Measurements from ENCODE around the gene C2CD3.

C2CD3 gene

DNA sequence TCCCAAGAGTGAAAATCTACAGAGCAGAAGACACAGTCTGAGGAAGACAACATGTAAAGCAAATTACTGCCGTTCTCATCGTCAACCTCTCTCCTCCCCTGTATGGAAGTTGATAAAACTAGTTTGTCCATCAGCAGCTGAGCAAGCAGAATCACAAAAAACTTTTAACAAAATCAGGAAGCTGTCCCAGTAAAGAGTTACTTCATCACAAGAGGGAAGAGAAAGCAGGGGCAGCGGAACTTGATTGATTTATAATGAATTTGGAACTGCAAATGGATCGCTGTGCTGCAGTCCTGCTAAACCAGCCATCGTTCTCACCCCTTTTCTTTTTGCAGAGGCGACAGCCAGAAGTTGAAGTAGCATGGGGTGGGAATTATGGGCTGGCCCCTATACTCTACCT, 148.3 kb downstream of the C2CD3 start:
- no peak for DNase-seq (ENCODE audit: low read depth in 1 of 2, low spot score in 1 of 2)

DNA sequence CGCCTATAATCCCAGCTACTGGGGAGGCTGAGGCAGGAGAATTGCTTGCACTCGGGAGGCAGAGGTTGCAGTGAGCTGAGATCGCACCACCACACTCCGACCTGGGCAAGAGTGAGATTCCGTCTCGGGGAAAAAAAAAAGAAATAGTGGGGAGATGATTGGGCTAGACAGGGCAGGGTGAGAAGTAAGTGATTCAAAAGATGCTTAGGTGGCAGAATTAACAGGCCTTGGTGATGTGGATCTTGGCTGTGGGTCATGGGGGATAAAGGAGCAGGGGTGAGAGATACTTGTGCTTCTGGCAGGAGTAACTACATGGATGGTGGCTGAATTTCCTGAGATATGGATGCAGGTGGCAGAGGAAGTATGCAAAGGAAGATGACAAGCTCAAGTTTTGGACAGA, 148.8 kb downstream of the C2CD3 start:
- no peak for DNase-seq (ENCODE audit: low read depth in 1 of 2, low spot score in 1 of 2)

DNA sequence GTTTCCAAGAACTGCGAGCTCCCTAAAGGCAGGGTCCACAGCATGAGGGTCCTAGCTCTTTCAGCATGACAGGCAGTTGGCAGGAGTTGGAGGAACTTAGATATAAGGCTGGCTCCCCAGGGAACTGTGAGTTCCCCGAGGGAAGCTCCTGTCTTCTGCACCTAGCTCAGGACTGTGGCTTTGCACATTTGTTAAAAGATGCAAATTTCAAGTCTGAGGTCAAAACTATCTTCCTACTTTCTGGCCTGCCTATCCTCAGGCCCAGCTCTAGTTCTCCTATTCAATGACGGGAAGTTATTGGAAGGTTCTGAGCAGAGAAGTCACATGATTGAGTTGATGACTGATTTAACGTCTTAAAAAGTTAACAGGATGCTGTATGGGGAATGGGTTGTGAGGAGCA, 150.3 kb downstream of the C2CD3 start:
- DNase-seq (ENCODE audit: low read depth in 1 of 2, low spot score in 1 of 2), result no peak

DNA sequence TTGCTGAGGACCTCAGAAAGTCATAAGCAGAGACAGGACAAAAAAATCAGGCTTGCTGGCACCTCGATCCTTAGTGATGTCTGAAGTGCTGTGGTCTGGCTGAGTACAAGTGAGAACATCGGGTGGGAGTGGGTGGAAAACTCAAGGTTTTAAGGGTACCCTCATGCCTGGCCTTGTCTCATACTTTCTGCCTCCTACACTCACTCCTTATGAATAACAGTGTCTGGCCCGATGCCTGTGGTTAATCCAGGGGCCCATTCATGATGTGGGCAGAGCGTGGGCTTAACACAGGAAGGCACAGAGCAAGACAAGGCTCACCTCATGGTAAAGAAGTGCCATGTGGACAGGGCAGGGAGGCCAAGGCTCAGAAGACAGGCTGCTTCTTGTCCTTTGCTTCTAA, 150.9 kb downstream of the C2CD3 start:
- no peak for DNase-seq (ENCODE audit: low read depth in 1 of 2, low spot score in 1 of 2)

DNA sequence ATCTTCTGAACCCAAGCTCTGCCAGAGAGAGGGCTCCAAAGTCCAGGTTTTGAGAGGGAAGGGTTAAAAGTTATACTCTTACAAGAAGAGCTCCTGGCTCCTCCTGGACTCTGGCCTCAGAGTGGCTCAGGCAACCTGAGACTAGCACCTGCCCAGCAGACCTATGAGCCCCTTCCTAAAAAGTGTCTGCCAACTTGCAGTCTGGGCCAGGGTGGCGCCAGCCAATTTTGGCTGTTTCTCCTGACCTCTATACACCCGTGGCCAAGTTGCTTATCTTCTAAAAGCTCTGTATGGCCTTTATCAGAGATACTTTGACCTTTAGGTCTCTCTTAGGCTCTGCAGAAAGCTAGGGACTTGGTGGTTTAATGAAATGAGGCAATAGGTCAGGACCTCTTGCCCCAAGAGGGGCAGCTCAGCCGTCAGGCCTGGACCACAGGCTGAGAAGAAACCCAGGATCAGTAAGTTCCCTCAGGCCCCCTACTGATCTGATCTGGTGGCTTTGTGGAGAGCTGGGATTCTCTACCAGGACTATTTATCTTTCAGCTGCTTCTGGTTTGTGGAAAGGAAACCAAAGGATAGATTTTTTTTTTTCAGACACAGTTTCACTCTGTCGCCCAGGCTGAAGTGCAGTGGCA, 151.6 kb downstream of the C2CD3 start:
- no peak for DNase-seq (ENCODE audit: low read depth in 1 of 2, low spot score in 1 of 2)

DNA sequence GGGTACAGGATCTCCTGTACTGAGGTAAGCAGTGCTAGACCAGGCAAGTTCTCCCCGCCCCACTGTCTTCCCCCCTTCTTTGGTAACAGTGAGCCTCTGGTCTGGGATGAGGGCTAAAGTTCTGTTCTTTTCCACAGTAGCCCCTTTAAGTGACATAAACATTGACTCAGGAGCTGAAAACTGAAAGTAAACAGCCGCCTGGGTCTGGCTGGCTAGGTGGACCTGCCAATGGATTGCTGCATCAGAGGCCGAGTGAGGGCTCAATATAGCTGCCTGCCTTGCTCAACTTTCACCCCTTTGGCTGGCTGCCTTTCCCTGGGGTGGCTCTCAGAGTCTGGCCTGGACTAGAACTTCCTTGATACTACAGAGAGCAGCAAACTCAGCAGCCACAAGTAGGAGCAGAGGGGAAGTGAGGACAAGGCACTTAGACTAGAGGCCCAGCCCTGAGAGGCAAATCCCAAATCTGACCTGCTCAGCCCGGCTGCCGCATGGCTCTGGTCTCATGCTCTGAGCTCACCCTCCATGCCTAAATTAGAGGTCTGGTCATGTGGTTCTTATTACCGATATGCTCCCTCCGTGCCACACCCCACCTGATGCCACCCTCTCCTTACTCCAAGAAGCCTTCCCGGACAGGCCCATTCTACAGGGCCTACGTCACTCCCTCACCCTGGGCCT, 152.3 kb downstream of the C2CD3 start:
- DNase-seq (ENCODE audit: low read depth in 1 of 2, low spot score in 1 of 2), result no peak

DNA sequence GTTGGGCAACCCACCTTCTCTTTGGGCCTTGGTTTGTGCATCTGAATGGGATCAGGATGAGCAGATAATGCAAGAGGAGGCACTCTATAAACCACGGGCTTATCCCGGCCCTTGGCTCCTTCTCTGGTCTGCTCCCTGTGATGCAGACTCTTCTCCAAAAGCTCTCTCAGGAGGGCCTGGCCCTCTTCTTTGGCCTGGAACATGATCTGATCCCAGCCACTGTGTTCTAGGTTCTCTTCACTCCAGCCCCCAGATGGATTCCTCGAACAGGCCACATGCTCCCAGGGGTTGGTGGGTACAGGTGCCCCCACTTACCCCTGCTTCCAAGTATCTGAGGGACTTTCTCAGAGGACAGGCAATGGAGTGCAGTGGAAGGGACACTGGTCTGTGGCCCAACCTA, 153.2 kb downstream of the C2CD3 start:
- no peak for DNase-seq (ENCODE audit: low read depth in 1 of 2, low spot score in 1 of 2)

DNA sequence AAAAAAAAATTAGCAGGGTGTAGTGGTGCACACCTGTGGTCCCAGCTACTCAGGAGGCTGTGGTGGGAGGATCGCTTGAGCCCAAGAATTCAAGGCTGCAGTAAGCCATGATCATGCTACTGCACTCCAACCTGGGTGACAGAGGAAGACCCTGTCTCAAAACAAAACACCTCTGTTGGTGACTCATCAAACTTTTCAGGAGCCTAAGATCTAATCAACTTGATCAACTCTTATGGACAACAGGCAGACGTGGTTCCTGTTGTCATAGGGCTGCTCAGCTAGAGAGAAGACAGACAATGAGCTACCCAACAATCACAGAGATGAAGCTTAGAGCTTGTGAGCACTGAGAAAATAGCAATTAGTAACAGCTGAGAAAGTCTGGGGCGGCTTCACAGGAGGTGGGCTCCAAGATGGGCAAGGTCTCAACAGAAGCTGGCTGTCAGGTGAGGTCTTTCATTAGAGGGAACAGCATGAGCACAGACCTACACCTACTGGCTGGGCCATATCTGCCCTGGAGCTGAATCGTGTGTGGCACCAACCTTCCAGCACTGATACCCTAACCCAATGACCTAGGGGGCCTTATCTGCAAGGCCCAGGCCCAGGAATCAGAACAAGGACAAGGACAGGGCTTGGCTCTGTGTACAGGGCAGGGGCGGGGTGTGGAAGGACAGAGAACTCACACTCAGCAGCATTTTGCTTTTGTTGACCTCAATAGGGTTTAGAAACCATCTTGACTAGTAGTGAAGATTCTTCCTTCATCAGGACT, 154.7 kb downstream of the C2CD3 start:
- DNase-seq (ENCODE audit: low read depth in 1 of 2, low spot score in 1 of 2), result no peak

DNA sequence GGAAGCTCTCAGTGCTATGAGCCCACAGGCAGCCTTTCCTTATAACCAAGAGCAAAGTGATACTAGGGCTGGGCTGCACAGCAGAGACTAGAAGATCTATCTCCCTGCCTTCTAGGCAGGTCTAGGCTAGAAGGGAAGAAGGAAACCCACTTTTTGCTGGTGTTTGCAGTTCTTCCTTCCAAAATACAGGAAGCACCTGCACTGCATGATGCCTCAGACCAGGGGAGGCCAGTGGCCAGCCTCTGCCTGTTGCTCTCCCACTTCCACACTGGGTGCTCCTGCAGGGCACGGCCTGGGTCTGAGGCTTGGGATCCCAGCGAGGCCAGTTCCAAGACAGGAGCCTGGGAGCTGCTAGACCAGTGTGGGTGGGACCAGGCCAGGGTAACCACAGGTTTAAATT, 155.9 kb downstream of the C2CD3 start:
- no peak for DNase-seq (ENCODE audit: low read depth in 1 of 2, low spot score in 1 of 2)

DNA sequence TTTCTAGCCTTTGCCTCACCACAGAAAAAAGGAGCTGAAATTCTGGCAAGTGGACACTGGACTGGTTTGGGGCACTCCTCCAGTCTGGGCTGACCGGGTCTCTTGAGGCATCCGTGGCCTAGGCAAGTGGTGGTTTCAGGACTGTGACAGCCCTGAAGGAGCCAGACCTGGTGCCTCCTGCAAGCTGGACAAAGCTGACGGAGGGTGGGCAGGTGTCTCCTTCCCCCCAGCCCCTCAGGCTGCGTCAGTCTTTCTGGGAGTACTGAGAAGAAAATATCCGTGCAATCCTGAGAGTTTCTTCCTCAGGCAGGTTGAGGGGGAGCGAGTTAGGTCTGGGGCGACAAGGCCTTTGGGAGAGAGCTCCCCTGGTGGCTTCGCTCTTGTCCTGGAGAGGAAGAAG, 157.7 kb downstream of the C2CD3 start:
- no peak for DNase-seq (ENCODE audit: low read depth in 1 of 2, low spot score in 1 of 2)

DNA sequence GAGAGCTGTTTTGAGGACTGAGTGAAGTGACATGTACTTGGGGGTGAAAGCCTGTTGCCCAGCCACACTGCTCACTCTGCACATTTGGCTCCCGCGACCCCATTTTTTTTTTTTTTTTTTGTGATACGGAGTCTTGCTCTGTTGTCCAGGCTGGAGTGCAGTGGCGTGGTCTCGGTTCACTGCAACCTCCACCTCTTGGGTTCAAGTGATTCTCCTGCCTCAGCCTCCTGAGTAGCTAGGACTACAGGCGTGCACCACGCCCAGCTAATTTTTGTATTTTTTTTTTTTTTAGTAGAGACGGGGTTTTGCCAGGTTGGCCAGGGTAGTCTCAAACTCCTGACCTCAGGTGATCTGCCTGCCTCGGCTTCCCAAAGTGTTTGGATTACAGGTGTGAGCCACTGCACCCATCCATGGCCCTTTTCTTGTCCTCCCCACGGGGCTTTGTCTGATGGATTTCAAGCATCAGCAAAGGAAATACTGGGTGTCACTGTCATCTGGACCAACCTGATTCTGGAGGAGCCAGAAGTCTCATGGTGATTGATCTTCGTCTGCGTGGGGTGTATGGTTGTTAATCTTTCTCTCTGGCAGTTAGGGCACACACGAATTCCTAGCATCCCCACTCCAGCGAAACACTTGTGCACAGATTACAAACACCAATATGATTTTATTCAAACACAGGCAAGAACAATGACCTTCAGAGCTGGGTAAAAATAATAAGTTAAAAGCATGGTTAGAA, 158.6 kb downstream of the C2CD3 start:
- no peak for DNase-seq (ENCODE audit: low read depth in 1 of 2, low spot score in 1 of 2)

DNA sequence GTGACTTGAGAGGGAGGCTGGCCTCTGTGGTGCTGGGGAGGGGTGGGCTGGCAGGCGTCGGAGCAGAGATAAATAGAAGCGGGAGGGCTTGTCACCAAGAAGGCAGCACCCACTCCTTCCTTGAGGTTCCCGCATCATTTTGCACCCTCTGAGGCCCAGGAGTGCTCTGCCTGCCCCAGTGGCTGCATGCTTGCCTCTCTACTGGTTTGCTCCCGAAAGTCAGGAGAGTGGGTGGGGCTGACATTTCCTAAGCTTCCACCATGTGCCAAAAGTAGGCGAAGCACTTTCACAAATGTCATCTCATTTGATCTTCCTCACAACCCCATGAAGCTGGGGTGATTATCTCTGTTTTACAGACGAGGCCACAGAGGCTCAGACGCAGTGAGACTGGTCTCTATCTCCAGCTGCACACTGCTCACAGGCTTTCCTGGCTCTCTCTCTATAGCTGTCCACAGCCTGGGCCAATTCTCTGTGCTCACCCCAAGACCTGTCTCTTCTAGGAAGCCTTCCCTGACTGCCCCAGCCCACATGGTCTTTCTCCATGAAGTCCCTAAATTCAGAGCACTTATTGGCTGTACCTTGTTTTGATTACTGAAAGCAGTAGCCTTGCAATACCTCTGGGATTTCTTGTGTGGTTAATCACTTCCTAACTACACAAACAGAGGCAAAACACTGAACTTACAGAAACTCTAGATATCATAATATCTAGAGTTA, 159.3 kb downstream of the C2CD3 start:
- DNase-seq (ENCODE audit: low read depth in 1 of 2, low spot score in 1 of 2), result no peak

DNA sequence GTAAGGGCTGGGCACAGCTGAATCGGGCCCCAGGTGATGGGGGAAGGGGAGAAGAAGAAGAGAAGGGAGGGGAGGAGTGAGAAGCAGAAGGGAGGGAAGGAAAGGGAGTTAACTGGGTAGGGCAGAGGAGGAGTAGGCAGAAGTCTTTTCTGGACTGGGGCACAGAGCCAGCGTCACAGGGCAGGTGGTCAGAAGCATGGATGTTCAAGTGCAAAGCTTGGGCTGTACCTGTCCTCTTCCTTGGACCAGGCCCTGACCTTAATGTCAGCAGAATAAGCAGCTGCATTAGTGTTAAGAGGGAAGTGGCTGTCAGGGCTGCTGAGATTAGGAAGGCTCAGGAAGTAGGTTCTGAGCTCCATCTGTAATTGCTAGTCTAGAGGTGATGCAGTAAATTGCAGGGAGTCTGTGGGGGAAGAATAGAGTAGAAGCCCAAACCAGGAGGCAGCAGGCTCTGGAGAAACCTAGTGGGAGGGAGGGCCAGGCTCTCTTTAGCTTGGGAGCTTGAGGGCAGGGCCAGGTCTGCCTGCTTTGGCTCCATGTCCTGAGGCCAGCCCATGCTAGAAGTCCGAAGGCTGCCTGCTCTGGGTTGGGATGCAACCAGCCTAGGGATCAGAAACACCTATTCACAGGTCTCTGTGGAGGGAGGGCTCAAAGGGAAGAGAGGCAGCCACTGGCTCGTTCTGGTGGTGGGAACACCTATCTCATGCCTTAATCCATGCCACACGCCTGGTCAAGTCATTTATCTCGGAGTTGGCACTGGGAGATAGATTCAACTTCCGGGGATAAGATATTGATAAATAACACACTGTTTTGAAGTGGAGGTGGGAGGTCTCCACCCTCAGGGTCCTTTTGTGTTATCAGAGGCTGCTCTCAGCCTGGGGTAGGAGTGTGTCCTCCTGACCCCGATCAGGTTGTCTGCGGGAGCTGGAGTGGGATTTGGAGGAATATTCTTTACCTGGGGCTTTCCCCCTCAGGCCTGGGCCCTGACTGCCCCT, 160.2 kb downstream of the C2CD3 start:
- DNase-seq (ENCODE audit: low read depth in 1 of 2, low spot score in 1 of 2), result no peak

DNA sequence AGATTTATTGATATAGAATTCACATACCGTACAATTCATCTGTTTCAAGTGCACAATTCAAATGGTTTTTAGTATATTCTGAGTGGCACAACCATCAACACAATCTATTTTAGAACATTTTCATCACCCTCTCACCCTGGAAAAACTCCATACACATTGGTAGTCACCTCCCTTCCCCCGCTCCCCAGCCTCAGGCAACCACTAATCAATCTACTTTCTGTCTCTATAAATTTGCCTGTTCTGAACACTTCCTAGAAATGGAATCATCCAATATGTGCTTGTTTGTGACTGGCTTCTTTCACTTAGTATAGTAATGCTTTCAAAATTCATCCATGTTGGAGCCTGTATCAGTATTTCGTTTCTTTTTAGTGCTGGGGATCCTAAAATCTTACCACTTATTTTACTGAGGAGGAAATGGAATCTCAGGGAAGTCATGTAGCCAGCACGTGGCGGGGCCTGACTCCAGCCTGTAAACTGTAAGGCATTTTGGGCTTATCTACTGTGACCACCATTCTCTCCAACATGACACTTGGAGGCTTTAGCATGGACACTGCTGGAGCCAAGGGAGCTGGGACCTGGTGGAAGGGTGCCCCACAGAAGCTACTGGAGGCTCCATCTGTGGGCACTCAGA, 161.0 kb downstream of the C2CD3 start:
- no peak for DNase-seq (ENCODE audit: low read depth in 1 of 2, low spot score in 1 of 2)

DNA sequence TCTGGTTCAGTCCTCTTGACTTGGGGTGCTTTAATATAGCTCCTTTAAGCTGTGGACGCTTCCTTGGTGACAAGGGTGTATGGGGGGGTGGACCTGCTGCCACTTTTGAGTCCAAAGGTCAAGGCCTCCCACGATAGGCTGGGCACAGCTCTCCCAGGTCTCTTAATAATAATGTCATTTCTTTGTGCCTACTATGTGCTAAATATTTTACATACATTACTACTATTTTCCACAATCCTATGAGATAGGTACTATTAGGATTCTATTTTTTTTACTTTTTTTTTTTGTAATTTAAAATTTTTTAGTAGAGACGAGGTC, 161.6 kb downstream of the C2CD3 start:
- DNase-seq (ENCODE audit: low read depth in 1 of 2, low spot score in 1 of 2), result no peak

DNA sequence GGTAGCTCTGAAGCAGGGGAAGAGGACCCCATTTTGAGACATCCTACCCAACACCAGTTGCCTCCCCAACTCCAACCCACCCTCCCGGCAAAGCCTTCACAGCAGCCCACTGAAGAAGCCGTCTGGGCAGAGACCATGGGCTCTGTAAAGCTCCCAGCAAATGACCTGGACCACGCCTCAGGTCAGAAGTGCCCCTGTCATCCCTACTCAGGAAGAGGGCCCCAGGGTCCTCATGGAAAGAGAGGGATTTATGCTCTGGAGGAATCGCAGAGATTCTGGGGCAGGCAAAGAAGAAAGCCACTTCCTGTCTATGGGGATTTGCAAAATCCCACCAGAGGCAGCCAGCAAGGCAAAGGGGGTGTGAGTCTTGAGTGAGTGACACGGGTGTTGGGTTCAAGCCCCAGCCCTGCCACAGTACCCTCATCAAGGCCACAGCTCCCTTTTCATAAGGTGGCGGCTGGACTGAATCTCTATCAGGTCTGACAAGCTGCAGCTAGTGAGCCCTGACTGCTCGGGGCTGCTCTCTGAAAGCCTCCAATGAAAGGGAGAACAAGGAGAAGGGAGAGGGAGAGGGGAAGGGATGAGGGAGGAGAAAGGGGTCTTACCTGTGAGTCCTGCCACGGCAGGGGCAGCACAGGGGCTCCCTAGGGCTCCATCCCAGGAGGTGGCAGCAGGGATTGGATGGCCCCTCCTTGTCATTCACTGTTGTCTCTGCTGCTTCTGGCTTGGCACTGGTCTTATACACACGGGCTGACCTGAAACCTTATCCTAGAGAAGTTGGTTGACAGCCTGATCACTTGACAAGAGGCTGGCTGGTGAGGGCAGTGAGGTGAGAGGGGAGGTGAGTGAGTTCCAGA, 162.2 kb downstream of the C2CD3 start, which contains the start of gene UCP3:
TSS of gene UCP3 (minus strand) at position 713 of the 857 bp plus-strand sequence. CDS start 2,043 bp downstream, outside the sequence.
- no peak for DNase-seq (ENCODE audit: low read depth in 1 of 2, low spot score in 1 of 2)

DNA sequence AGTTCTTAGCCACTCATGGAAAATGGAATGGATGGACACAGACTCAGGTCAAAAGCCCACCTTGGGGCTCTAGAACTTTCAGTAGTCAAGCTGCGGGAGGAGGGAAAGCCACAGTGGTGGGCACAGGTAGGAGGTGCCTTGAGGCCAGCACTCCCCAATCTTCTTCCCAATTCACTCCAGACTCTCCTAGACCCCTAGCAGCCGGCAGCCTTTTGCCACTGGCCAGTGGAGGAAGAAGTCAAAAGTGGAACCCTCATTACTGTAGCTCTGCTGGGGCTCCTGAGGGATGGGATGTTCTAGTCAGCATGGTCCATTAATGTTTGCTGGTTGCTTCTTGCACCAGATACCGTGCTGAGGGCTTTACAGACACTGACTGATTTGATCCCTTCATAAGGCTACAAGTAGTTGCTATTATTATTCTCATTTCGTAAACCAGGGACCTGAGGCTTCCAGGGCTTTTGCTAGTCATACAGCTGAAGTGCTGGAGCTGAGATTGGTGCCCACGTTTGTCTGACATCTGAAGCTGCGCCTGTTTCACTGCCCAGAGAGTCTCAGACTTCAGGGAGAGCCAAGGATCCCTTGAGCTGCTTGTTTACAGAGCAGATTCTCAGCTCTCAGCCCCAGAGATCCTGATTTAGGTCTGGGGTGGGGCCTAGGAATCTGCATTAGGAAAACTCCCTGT, 163.0 kb downstream of the C2CD3 start:
- no peak for DNase-seq (ENCODE audit: low read depth in 1 of 2, low spot score in 1 of 2)

DNA sequence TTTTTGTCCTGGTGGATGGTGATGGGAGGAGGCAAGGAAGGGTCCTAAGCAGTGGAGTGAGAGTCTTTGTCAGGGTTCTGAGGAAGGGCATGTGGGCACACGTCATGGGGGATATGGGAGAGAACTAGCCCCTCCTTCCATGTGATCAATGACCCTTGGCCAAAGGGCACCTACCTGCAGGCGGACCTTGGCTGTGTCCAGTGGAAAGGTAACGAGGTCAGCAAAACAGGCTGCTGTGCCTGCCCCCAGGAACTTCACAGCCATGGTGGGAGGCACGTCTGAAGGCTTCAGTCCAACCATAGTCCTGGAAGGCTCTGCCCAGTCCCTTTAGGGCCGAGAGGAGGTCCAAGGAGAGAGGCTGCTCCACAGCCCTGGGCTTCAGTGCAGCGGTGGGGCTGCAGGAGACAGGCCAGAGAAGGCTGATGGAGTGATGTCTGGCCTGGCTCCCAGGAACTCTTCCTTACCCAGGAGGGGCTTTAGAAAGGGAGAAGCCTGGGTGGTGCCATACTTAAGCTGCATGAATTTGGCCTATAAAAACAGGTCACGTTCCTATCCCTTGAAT, 164.0 kb downstream of the C2CD3 start:
- no peak for DNase-seq (ENCODE audit: low read depth in 1 of 2, low spot score in 1 of 2)

Data from stimulated activated CD4-positive, alpha-beta T cell treated with anti-CD3 and anti-CD28 coated beads, Interleukin-15, amount 100 ng/mL, for 1 hour (primary cell).